GM12891 (cell line): ENCODE results near the gene IFT80.

Experiments
- PAX5 ChIP-seq: IDR thresholded peaks from 2 replicates; pipeline ENCODE4 v1.6.1; 2011; ENCODE audit warnings: low read length, moderate library complexity, mild to moderate bottlenecking; ENCODE audit not compliant: insufficient read depth, severe bottlenecking
- POLR2A ChIP-seq: IDR thresholded peaks from 2 replicates; pipeline ENCODE4 v1.6.1; 2011; ENCODE audit warnings: low read depth, low read length, control low read depth
- POLR2AphosphoS5 ChIP-seq: IDR thresholded peaks from 2 replicates; pipeline ENCODE4 v1.6.1; 2011; ENCODE audit warnings: low read depth, low read length, control low read depth
- POU2F2 ChIP-seq: IDR thresholded peaks from 2 replicates; pipeline ENCODE4 v1.6.1; 2011; ENCODE audit warnings: low read depth, mild to moderate bottlenecking, control low read depth, low read length, moderate library complexity
- SPI1 ChIP-seq: IDR thresholded peaks from 2 replicates; pipeline ENCODE4 v1.6.1; 2011; ENCODE audit warnings: low read depth, low read length, control low read depth
- TAF1 ChIP-seq: IDR thresholded peaks from 2 replicates; pipeline ENCODE4 v1.6.1; 2011; ENCODE audit warnings: low read depth, low read length, control low read depth

DNA sequence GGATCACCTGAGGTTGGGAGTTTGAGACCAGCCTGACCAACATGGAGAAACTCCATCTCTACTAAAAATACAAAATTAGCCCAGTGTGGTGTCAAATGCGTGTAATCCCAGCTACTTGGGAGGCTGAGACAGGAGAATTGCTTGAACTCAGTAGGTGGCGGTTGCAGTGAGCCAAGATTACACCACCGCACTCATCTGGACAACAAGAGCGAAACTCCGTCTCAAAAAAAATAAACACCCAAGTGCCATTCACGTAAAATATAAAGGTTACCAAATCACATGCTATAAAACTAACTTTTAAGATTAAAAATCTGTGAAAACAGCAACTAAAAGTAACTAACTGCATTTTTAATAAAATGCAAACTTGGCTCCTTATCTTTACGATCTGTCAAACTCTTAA, 41.7 kb upstream of the IFT80 start:
- no peak for TF ChIP-seq POLR2AphosphoS5
- no peak for TF ChIP-seq POLR2A
- no peak for TF ChIP-seq TAF1
- TF ChIP-seq POU2F2, result no peak
- TF ChIP-seq SPI1, result no peak
- TF ChIP-seq PAX5, result no peak
